GM21381 (cell line): ENCODE measurements around the gene ALCAM.

Source experiments
- ATAC-seq: cut with Tn5 transposase; IDR thresholded peaks from one replicate; pipeline ENCODE4 v1.9.1; 2021; ENCODE audit warnings: mild to moderate bottlenecking, moderate library complexity; ENCODE audit not compliant: unreplicated experiment

ALCAM gene

GRCh38 chr3:105423397-105423796, 56.7 kb downstream of the ALCAM start:
- ATAC-seq: no peak

DNA sequence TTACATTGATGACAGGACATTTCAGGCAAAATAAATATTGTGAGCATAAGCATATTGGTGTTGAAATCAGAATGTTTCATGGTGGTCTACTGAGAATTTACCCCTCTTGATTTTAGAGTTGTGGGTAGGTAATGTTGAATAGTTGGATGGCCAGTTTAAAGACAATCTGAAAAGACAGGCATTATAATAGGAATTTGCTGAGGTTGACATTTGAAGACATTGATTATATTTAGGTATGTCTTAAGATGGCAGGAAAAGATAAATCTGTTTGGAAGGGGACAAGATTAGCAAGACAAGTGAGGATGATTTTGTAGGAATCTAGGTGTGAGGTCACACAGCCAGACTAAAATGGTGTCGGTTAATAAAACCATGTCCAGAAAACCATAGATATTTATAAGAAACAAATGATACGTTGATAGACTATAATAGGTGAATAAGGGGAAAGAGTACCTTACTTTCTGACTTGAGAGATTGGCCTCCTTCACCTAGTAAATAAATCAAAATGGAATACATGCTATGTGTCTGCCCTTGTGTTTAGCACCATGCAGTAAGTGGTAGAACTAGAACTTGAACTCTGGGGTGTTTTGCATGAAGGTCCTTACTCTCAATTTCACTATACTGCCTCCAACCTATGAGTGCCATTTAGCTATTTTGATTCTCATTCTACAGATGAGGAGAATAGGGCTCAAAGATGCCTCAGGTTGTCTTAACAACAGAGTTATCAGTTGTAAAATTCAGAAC, 57.9 kb downstream of the ALCAM start:
- ATAC-seq: no peak

DNA sequence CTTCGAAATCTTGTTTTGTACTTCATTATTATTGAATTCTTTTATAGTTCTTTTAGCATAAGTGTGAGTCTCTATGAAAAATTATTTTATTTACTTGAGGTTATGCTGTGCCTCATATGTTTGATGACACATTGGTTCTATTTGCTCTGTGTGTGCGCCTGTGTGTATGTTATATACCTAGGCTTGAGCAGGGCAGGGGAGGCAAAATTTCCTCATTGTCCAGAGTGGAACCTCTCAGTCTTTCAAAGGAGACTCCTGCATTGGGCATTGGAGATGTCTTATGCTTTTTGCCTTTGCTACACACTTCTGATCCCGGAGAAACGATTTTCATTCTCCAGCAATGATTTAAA, 58.4 kb downstream of the ALCAM start:
- no peak for ATAC-seq

DNA sequence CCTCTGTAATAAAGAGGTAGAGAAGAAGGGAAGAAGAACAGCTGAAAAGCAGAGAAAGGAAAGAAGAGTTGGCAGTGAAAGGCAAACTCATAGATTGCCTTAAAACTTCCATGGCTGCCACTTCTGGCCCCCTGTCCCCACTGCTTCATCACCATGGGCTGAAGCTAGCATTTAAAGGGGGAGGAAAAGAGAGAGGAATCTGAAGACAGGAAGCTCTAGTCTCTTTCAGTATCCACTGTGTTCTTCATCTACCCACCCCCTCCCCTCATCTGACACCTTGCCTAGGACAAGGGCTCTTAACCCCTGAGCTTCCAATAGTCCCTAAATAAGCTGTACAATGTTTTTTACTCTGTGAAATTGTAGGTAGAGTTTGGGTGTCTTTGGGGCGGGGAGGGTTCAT, 60.6 kb downstream of the ALCAM start:
- ATAC-seq: no peak

GRCh38 chr3:105429034-105429762, 62.5 kb downstream of the ALCAM start:
- no peak for ATAC-seq

DNA sequence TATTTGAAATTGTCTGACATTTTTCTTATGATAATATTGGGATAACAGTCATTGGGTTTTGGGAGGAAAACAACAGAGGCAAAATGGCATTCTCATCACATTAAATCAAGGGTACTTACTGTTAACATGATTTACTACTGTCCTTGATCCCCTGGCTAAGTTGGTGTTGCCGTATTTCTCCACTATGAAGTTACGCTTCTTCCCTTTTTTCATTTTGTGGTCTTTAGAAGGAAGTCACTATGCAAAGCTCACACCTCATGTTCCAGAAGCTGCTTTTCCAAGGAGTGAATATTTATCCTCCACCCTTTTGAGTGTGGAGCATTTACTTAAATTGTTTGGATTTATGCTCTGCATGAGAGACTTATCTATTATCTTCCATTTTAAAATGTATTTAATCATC, 63.7 kb downstream of the ALCAM start:
- ATAC-seq: no peak

GRCh38 chr3:105431200-105431599, 64.5 kb downstream of the ALCAM start:
- ATAC-seq: no peak

GRCh38 chr3:105435277-105435676, 68.6 kb downstream of the ALCAM start:
- no peak for ATAC-seq

- ATAC-seq: no peak
Observed at GRCh38 chr3:105436687-105437086, 70.0 kb downstream of the ALCAM start.

DNA sequence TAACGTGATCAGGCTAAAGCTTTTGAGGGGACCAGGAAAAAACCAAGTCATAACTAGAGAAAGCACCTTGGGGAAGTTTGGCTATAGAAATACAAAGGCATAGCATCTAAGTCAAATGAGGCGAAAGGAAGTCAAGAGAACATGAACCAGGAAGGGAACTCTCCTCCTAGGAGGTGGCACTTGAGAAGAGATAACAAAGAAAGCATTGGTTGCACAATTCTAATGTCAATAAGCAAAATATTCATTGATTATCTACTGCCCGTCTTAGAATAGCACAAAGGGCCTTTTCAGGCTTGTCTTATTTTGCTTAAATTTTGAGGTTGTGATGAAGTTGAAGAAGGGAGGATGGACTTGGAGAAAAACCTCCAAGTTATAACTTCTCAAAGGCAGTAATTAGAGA, 73.4 kb downstream of the ALCAM start:
- no peak for ATAC-seq

- ATAC-seq: no peak
Observed at GRCh38 chr3:105444725-105445124, 78.0 kb downstream of the ALCAM start.

GRCh38 chr3:105448338-105448982, 81.8 kb downstream of the ALCAM start:
- ATAC-seq: no peak

GRCh38 chr3:105449414-105449813, 82.7 kb downstream of the ALCAM start:
- no peak for ATAC-seq

GRCh38 chr3:105456017-105456416, 89.3 kb downstream of the ALCAM start:
- ATAC-seq: no peak

GRCh38 chr3:105458518-105459215, 92.0 kb downstream of the ALCAM start:
- no peak for ATAC-seq

DNA sequence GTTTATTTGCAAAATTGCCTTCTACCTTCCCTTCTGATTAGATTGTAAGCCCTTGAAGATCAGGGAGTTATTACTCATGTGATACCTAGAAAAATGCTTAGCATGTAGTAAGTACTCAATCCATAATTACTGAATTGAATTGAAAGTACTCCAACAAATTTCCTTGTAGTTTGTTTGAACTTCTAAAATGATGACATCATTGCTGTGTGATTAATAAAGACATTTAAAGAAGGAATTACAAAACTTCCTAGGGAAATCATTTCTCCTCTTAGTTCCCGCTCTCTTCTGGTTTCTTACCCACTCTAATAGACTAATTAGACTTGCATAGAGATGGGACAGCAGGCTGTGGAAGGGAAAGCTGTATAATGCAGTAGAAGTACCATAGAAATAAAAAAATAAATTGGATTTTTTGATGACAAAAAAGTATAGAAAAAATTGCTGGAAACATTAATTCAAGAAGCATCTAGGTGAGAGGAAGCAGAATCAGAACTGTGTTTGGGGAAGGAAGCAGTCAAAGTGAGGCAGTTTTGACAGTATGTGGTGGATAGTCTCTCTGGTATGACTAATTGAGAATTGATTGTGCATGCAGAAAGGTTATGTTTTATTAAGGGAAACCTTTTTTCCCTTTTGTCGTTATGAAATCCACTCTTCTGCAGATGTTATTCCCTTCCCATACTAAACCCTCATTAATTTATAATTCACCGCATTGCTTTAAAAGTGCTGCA, 93.0 kb downstream of the ALCAM start:
- ATAC-seq: no peak

- ATAC-seq: no peak
Observed at GRCh38 chr3:105463620-105464019, 96.9 kb downstream of the ALCAM start.

GRCh38 chr3:105465251-105465853, 98.6 kb downstream of the ALCAM start:
- ATAC-seq: no peak

DNA sequence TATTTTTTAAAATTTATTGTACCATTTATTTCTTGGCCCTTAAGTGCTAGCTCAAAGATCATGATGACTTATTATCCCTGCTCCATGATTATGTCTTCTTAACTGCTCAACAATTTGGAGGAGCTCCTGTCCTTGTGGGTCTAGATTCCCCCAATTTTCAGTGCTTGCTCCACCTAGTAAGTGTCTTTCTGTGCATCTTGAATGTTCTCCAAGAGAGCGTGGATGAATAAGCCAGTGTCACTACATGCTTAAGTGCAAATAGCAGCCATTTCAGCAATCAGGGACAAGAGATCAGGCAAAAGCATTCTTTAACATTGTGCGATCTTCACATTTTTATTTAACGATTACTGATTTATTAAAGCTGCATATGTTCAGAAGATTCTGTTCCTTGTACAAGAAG, 99.4 kb downstream of the ALCAM start:
- no peak for ATAC-seq
